GM18517 (cell line): ENCODE measurements around the gene CCDC73.
A peak's percentile ranks its signal among the peaks of the same experiment; 100 is the strongest.
"Not testable (repeated sequence)": the region's sequence is repeated elsewhere in the genome, so short reads cannot be mapped to it uniquely, and the experiment has no call there.

Experiments
- ATAC-seq: cut with Tn5 transposase; IDR thresholded peaks from one replicate; pipeline ENCODE4 v1.9.1; 2021; ENCODE audit warnings: mild to moderate bottlenecking, moderate library complexity; ENCODE audit not compliant: unreplicated experiment

The CCDC73 gene

GRCh38 chr11:32809313-32809712, 14.9 kb upstream of the CCDC73 start:
- ATAC-seq = peak; percentile 98

- no peak for ATAC-seq
Observed at GRCh38 chr11:32796425-32796824, 2.0 kb upstream of the CCDC73 start.

- ATAC-seq = peak; percentile 67
Observed at GRCh38 chr11:32792948-32793475, 1.4 kb downstream of the CCDC73 start.

GRCh38 chr11:32792111-32792947, 2.1 kb downstream of the CCDC73 start:
- ATAC-seq = no peak

GRCh38 chr11:32790916-32791315, 3.5 kb downstream of the CCDC73 start:
- ATAC-seq = no peak

GRCh38 chr11:32786811-32787210, 7.7 kb downstream of the CCDC73 start:
- ATAC-seq = no peak

GRCh38 chr11:32785262-32785661, 9.2 kb downstream of the CCDC73 start:
- no peak for ATAC-seq

- no peak for ATAC-seq
Observed at GRCh38 chr11:32781721-32782120, 12.7 kb downstream of the CCDC73 start.

- ATAC-seq = not testable (repeated sequence)
Observed at GRCh38 chr11:32780839-32781238, 13.6 kb downstream of the CCDC73 start.

GRCh38 chr11:32779136-32779535, 15.3 kb downstream of the CCDC73 start:
- no peak for ATAC-seq

- no peak for ATAC-seq
Observed at GRCh38 chr11:32775908-32776307, 18.6 kb downstream of the CCDC73 start.

- ATAC-seq = no peak
Observed at GRCh38 chr11:32774081-32774480, 20.4 kb downstream of the CCDC73 start.

- no peak for ATAC-seq
Observed at GRCh38 chr11:32772731-32773130, 21.7 kb downstream of the CCDC73 start.

- ATAC-seq = not testable (repeated sequence)
Observed at GRCh38 chr11:32761774-32762173, 32.7 kb downstream of the CCDC73 start.

GRCh38 chr11:32758291-32758690, 36.2 kb downstream of the CCDC73 start:
- no peak for ATAC-seq

- ATAC-seq = not testable (repeated sequence)
Observed at GRCh38 chr11:32753181-32753580, 41.3 kb downstream of the CCDC73 start.

- ATAC-seq = no peak
Observed at GRCh38 chr11:32752001-32752400, 42.5 kb downstream of the CCDC73 start.

GRCh38 chr11:32751381-32751780, 43.1 kb downstream of the CCDC73 start:
- no peak for ATAC-seq

- no peak for ATAC-seq
Observed at GRCh38 chr11:32729976-32730375, 64.5 kb downstream of the CCDC73 start.

GRCh38 chr11:32723332-32723731, 71.1 kb downstream of the CCDC73 start:
- ATAC-seq = no peak

- no peak for ATAC-seq
Observed at GRCh38 chr11:32722255-32722654, 72.2 kb downstream of the CCDC73 start.

GRCh38 chr11:32713496-32713895, 81.0 kb downstream of the CCDC73 start:
- no peak for ATAC-seq
